Transverse colon (tissue), 4 donors: Measurements from ENCODE around the gene RALGPS1.

ENCODE experiments used
- CTCF ChIP-seq, 5 experiments: fragments of 200-600 bp in 3 of 5; fragments of 450-650 bp in 2 of 5; sonication (generic) in 3 of 5; IDR thresholded peaks; 1 replicate in 2 of 5; 2 replicates in 3 of 5; pipeline ENCODE4 v1.5.1; 2016 to 2017; ENCODE audit warnings: antibody characterized with exemption in 5 of 5, inconsistent platforms in 3 of 5, mild to moderate bottlenecking in 2 of 5, moderate library complexity in 1 of 5
- POLR2AphosphoS5 ChIP-seq, 3 donors: sonication (generic); formaldehyde crosslinking; IDR thresholded peaks; one replicate each; pipeline ENCODE4 v1.6.1; 2016; ENCODE audit warnings: antibody characterized with exemption in 3 of 3

GRCh38 chr9:127081250-127082185 lies 166.9 kb downstream of the RALGPS1 start:
- TF ChIP-seq CTCF (IDR thresholded peaks at IDR 0.05) (no peak), POLR2AphosphoS5 (IDR thresholded peaks at IDR 0.05) (no peak)
